Measurements from ENCODE around the gene NDUFAF5.

DNA sequence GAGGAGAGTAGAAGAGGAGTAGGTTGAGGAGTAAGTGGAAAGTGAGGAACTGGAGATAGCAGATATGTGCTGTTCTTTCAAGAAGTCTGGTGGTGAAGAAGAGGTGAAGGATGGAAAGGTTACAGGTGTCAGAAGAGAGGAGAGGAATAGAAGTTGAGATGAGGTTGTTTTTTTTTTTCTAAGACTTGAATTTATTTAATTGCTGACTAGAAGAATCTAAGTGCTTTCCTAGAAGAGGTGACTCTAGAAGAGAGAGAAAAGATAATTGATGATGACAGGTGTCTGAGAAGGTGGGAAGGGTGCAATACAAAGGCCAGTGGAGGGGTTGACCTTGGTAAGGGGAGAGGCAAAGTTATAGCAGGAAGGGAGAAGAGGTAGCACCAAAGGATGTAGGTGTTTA, 25.6 kb downstream of the NDUFAF5 start:
- TF ChIP-seq, protein P1, sequence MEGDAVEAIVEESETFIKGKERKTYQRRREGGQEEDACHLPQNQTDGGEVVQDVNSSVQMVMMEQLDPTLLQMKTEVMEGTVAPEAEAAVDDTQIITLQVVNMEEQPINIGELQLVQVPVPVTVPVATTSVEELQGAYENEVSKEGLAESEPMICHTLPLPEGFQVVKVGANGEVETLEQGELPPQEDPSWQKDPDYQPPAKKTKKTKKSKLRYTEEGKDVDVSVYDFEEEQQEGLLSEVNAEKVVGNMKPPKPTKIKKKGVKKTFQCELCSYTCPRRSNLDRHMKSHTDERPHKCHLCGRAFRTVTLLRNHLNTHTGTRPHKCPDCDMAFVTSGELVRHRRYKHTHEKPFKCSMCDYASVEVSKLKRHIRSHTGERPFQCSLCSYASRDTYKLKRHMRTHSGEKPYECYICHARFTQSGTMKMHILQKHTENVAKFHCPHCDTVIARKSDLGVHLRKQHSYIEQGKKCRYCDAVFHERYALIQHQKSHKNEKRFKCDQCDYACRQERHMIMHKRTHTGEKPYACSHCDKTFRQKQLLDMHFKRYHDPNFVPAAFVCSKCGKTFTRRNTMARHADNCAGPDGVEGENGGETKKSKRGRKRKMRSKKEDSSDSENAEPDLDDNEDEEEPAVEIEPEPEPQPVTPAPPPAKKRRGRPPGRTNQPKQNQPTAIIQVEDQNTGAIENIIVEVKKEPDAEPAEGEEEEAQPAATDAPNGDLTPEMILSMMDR (IDR thresholded peaks at IDR 0.05; ENCODE audit: insufficient read depth, low read length) = no peak
- TF ChIP-seq POLR2AphosphoS5 (IDR thresholded peaks at IDR 0.05; ENCODE audit: low read depth) (no peak), SPI1 (IDR thresholded peaks at IDR 0.05; ENCODE audit: borderline replicate concordance, low read depth) (no peak), GABPA (IDR thresholded peaks at IDR 0.05; ENCODE audit: low read depth) (no peak)

Measured in HL-60 (cell line).